ENCODE data around the gene JUND. TPM values are rescaled to one million over a fixed set of nuclear protein-coding genes. Genes with fewer than 3 reads are reported as not detected.

JUND gene
- total RNA-seq, 2 donors from 2014 or later = 643 to 922 TPM

- peak; percentile 66 for DNase-seq (ENCODE audit: low spot score)
- ATAC-seq (ENCODE audit: insufficient number of reproducible peaks, low FRiP score, low read depth) = peak; percentile 41
Observed at GRCh38 chr19:18291590-18292461, 10.4 kb upstream of the JUND start.

GRCh38 chr19:18291019-18291524, 9.7 kb upstream of the JUND start:
- H3K4me1 ChIP-seq (ENCODE audit: control insufficient read depth in 1 of 2, low read depth in 2 of 2) = peaks cover 20 to 41% of the 10 kb centered on the region in 2 donors
- ATAC-seq (ENCODE audit: insufficient number of reproducible peaks, low FRiP score, low read depth) = peak; percentile 1
- H3K4me3 ChIP-seq = peak overlapping the region; percentile 93
- no peaks in the 10 kb centered on the region for H3K36me3 ChIP-seq
- no peaks in the 10 kb centered on the region for H3K27me3 ChIP-seq (replicated peaks; ENCODE audit: insufficient read depth)
- H3K9me3 ChIP-seq = no peaks in the 10 kb centered on the region
- DNase-seq (ENCODE audit: low spot score) = no peak
- H3K27ac ChIP-seq = peak overlapping the region; percentile 99 to 100
- TF ChIP-seq CTCF (IDR thresholded peaks at IDR 0.05) = no peak

More at GRCh38 chr19:18291590-18292461, 10.4 kb upstream of the JUND start:
- Histone ChIP-seq H3K9me3 (no peaks in the 10 kb centered on the region), H3K36me3 (no peaks in the 10 kb centered on the region), H3K27me3 (replicated peaks; ENCODE audit: insufficient read depth) (no peaks in the 10 kb centered on the region), H3K4me1 (ENCODE audit: control insufficient read depth in 1 of 2, low read depth in 2 of 2) (peaks cover 20 to 41% of the 10 kb centered on the region in 2 donors), H3K27ac (peak overlapping the region; percentile 99 to 100), H3K4me3 (peak overlapping the region; percentile 93)
- no peak for TF ChIP-seq CTCF (IDR thresholded peaks at IDR 0.05)

GRCh38 chr19:18290302-18291018, 9.0 kb upstream of the JUND start:
- no peaks in the 10 kb centered on the region for H3K36me3 ChIP-seq
- no peak for TF ChIP-seq CTCF (IDR thresholded peaks at IDR 0.05)
- no peaks in the 10 kb centered on the region for H3K27me3 ChIP-seq (replicated peaks; ENCODE audit: insufficient read depth)
- H3K9me3 ChIP-seq = no peaks in the 10 kb centered on the region
- peak overlapping the region; percentile 93 for H3K4me3 ChIP-seq
- H3K27ac ChIP-seq = peak overlapping the region; percentile 99 to 100
- ATAC-seq (ENCODE audit: insufficient number of reproducible peaks, low FRiP score, low read depth) = no peak
- H3K4me1 ChIP-seq (ENCODE audit: control insufficient read depth in 1 of 2, low read depth in 2 of 2) = peaks cover 20 to 41% of the 10 kb centered on the region in 2 donors
- no peak for DNase-seq (ENCODE audit: low spot score)

- Histone ChIP-seq H3K9me3 (no peaks in the 10 kb centered on the region), H3K27ac (peak overlapping the region; percentile 99 to 100), H3K27me3 (replicated peaks; ENCODE audit: insufficient read depth) (no peaks in the 10 kb centered on the region), H3K4me1 (ENCODE audit: control insufficient read depth in 1 of 2, low read depth in 2 of 2) (peaks cover 20 to 41% of the 10 kb centered on the region in 2 donors), H3K4me3 (peak overlapping the region; percentile 93), H3K36me3 (no peaks in the 10 kb centered on the region)
- ATAC-seq (ENCODE audit: insufficient number of reproducible peaks, low FRiP score, low read depth) = no peak
- no peak for TF ChIP-seq CTCF (IDR thresholded peaks at IDR 0.05)
- DNase-seq (ENCODE audit: low spot score) = no peak
Observed at GRCh38 chr19:18289471-18290301, 8.3 kb upstream of the JUND start.

All from thoracic aorta (tissue), 2 donors.